ENCODE data around the gene SPRR2E.

SPRR2E gene

DNA sequence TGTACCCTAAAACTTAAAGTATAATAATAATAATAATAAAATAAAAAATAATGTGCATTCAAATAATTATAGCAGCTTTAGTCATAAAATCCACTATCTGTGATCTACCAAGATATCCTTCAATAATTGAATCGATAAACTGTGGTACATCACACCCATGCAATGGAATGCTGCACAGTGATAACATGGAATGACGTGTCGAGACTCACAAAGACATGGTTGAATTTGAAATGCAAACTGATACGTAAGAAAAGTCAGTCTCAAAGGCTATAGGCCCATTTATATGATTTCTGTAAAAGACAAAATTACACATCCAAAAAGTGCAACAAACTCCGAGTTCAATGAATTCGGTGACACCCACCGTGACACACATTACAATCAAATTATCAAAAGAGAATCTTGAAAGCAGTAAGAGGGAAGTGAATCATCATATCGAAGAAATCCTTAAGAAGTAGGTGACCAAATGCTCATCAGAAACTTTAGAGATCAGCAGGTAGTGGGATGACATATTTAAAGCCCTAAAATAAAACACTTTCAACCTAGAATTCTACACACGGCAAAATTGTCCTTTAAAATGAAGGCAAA lies 5.2 kb upstream of the SPRR2E start (continued):
- TF ChIP-seq, protein P1, sequence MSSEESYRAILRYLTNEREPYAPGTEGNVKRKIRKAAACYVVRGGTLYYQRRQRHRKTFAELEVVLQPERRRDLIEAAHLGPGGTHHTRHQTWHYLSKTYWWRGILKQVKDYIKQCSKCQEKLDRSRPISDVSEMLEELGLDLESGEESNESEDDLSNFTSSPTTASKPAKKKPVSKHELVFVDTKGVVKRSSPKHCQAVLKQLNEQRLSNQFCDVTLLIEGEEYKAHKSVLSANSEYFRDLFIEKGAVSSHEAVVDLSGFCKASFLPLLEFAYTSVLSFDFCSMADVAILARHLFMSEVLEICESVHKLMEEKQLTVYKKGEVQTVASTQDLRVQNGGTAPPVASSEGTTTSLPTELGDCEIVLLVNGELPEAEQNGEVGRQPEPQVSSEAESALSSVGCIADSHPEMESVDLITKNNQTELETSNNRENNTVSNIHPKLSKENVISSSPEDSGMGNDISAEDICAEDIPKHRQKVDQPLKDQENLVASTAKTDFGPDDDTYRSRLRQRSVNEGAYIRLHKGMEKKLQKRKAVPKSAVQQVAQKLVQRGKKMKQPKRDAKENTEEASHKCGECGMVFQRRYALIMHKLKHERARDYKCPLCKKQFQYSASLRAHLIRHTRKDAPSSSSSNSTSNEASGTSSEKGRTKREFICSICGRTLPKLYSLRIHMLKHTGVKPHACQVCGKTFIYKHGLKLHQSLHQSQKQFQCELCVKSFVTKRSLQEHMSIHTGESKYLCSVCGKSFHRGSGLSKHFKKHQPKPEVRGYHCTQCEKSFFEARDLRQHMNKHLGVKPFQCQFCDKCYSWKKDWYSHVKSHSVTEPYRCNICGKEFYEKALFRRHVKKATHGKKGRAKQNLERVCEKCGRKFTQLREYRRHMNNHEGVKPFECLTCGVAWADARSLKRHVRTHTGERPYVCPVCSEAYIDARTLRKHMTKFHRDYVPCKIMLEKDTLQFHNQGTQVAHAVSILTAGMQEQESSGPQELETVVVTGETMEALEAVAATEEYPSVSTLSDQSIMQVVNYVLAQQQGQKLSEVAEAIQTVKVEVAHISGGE (tag by site-specific recombination; conservative IDR thresholded peaks at IDR 0.05; ENCODE audit: low read depth), result no peak
- no peak for TF ChIP-seq ZNF830 (tag by site-specific recombination; IDR thresholded peaks at IDR 0.05; ENCODE audit: low read depth)
- TF ChIP-seq ZSCAN23 (tag by site-specific recombination; IDR thresholded peaks at IDR 0.05), result no peak

DNA sequence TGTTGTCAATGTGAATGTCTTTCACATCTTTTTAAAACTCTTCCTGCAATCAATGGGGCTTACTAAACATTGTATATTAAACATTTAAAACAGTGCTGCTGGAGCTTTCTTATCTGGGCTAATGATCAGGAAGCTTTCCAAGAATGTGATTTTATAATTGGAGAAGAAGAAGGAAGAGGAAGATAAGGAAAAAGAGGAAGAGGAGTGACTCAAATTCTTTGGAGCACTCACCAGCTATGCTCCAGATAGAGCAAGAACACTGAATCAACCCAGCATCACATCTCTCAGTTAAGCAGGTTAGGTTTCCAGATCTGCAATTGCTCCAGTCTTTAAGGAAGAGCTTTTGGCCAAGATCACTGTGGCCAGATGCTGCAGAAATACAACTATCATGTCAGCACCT lies 1.4 kb upstream of the SPRR2E start:
- Histone ChIP-seq H3K4me3 (ENCODE audit: low read depth, low read length) (no peak overlapping the region), H3K4me1 (ENCODE audit: control insufficient read depth, insufficient read depth, low read length) (no peaks in the 10 kb centered on the region), H3K9me3 (ENCODE audit: control insufficient read depth, insufficient read depth, low read depth, low read length) (no peaks in the 10 kb centered on the region), H3K27ac (ENCODE audit: extremely low read depth, low read depth, low read length) (no peak overlapping the region), H3K36me3 (ENCODE audit: control insufficient read depth in 2 of 2, insufficient read depth in 1 of 2, low read length in 2 of 2) (no peaks in the 10 kb centered on the region)
- ChIA-PET POLR2A (no interaction called here), CTCF (no interaction called here)
- TF ChIP-seq KLF16 (tag by site-specific recombination; IDR thresholded peaks at IDR 0.05), result no peak
- TF ChIP-seq, protein P2, sequence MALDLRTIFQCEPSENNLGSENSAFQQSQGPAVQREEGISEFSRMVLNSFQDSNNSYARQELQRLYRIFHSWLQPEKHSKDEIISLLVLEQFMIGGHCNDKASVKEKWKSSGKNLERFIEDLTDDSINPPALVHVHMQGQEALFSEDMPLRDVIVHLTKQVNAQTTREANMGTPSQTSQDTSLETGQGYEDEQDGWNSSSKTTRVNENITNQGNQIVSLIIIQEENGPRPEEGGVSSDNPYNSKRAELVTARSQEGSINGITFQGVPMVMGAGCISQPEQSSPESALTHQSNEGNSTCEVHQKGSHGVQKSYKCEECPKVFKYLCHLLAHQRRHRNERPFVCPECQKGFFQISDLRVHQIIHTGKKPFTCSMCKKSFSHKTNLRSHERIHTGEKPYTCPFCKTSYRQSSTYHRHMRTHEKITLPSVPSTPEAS (tag by site-specific recombination; IDR thresholded peaks at IDR 0.05), result no peak
- no peak for TF ChIP-seq ZNF76 (tag by site-specific recombination; IDR thresholded peaks at IDR 0.05; ENCODE audit: borderline replicate concordance, low read depth)
- no peak for TF ChIP-seq ZNF24 (tag by site-specific recombination; IDR thresholded peaks at IDR 0.05)
- TF ChIP-seq ZNF10 (tag by site-specific recombination; IDR thresholded peaks at IDR 0.05), result no peak
- TF ChIP-seq ZNF248 (tag by site-specific recombination; IDR thresholded peaks at IDR 0.05), result no peak
- no peak for TF ChIP-seq ZNF280C (tag by site-specific recombination; IDR thresholded peaks at IDR 0.05)
- no peak for TF ChIP-seq HOXC10 (CRISPR knock-in tag; IDR thresholded peaks at IDR 0.05)
- no peak for TF ChIP-seq ZNF626 (tag by site-specific recombination; IDR thresholded peaks at IDR 0.05)
- TF ChIP-seq ZNF157 (tag by site-specific recombination; IDR thresholded peaks at IDR 0.05), result no peak
- TF ChIP-seq REPIN1 (tag by site-specific recombination; IDR thresholded peaks at IDR 0.05; ENCODE audit: low read depth), result no peak
- no peak for TF ChIP-seq YY2 (tag by site-specific recombination; IDR thresholded peaks at IDR 0.05)
- no peak for TF ChIP-seq ZNF530 (tag by site-specific recombination; IDR thresholded peaks at IDR 0.05; ENCODE audit: low read depth)
- TF ChIP-seq, protein P3, sequence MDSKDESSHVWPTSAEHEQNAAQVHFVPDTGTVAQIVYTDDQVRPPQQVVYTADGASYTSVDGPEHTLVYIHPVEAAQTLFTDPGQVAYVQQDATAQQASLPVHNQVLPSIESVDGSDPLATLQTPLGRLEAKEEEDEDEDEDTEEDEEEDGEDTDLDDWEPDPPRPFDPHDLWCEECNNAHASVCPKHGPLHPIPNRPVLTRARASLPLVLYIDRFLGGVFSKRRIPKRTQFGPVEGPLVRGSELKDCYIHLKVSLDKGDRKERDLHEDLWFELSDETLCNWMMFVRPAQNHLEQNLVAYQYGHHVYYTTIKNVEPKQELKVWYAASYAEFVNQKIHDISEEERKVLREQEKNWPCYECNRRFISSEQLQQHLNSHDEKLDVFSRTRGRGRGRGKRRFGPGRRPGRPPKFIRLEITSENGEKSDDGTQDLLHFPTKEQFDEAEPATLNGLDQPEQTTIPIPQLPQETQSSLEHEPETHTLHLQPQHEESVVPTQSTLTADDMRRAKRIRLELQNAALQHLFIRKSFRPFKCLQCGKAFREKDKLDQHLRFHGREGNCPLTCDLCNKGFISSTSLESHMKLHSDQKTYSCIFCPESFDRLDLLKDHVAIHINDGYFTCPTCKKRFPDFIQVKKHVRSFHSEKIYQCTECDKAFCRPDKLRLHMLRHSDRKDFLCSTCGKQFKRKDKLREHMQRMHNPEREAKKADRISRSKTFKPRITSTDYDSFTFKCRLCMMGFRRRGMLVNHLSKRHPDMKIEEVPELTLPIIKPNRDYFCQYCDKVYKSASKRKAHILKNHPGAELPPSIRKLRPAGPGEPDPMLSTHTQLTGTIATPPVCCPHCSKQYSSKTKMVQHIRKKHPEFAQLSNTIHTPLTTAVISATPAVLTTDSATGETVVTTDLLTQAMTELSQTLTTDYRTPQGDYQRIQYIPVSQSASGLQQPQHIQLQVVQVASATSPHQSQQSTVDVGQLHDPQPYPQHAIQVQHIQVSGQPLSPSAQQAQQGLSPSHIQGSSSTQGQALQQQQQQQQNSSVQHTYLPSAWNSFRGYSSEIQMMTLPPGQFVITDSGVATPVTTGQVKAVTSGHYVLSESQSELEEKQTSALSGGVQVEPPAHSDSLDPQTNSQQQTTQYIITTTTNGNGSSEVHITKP (tag by site-specific recombination; IDR thresholded peaks at IDR 0.05), result no peak
- no peak for TF ChIP-seq ZBTB17 (tag by site-specific recombination; IDR thresholded peaks at IDR 0.05)
- TF ChIP-seq, protein P4, sequence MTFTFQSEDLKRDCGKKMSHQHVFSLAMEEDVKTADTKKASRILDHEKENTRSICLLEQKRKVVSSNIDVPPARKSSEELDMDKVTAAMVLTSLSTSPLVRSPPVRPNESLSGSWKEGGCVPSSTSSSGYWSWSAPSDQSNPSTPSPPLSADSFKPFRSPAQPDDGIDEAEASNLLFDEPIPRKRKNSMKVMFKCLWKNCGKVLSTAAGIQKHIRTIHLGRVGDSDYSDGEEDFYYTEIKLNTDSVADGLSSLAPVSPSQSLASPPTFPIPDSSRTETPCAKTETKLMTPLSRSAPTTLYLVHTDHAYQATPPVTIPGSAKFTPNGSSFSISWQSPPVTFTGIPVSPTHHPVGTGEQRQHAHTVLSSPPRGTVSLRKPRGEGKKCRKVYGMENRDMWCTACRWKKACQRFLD (tag by site-specific recombination; IDR thresholded peaks at IDR 0.05), result no peak
